ENCODE results near the gene RHNO1.
"Not testable (repeated sequence)": the region's sequence is repeated elsewhere in the genome, so short reads cannot be mapped to it uniquely, and the experiment has no call there.

The RHNO1 gene

DNA sequence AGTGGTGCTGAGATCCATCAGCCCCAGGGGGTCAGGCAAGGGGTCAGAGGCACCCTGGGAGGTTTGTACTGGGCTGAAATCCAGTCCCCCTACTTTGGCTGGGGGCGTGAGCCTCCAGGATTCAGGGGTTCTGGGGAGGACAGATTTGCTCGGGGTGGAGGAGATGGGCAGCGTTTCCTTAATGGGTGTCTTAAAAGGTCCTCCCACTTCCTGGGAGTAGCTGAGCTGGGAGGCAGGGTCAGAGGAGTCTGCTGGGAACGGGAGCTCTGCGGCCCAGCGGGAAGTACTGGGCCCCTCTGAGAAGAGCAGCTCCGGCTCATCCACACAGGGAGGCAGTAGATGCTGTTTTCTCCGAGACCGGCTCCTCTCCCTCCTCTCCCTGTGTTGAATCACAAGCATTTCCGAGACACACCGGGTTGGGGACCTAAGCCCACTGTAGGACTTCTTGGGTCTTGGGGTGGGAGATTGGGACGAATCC, 18.0 kb upstream of the RHNO1 start:
- DNase-seq (ENCODE audit: low read depth, low spot score), result no peak

DNA sequence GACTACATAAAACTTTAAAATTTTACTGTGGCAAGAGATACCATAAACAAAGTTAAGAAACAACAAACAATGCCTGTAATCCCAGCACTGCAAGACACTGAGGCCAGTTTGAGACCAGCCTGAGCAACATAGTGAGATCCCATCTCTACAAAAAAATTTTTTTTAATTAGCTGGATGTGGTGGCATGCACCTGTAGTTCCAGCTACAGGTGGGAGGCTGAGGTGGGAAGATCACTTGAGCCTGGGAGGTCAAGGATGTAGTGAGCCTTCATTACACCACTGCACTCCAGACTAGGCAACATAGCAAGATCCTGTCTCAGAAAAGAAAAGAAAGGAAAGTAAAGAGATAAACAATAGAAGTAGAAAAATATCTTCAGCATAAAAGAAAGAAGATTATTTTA, 16.9 kb upstream of the RHNO1 start:
- no peak for DNase-seq (ENCODE audit: low read depth, low spot score)

GRCh38 chr12:2862876-2863275, 14.1 kb upstream of the RHNO1 start:
- DNase-seq (ENCODE audit: low read depth, low spot score), result no peak

DNA sequence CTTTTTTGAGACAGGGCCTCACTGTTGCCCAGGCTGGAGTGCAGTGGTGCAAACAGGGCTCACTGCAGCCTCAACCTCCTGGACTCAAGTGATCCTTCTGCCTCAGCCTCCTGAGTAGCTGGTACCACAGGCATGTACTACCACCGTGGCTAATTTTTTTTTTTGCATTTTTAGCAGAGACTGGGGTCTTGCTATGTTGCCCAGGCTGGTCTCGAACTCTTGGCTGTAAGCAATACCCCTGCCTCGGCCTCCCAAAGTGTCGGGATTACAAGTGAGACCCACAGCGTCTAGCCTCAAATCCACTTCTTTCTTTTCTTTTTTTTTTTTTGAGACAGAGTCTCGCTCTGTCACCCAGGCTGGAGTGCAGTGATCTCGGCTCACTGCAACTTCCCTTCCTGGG, 13.6 kb upstream of the RHNO1 start:
- DNase-seq (ENCODE audit: low read depth, low spot score), result not testable (repeated sequence)

DNA sequence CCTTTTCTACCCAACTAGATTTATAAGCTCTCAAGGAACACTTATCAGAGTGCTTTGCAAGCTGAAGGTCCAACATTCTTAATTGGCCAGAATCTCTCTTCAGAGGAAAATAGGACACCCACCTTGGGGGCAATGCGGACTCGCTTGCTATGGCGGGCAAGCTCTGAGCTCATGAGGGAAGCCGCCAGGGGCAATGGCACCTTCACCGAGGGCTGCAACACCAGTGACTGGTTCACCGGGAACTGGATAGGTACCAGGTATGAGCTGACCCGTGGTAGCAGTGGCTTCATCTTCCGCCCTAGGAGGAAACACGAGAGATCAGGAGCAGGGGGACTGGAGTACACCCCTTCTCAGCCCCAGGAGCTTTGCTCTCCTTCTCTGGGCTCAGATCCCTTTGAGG, 12.8 kb upstream of the RHNO1 start:
- DNase-seq (ENCODE audit: low read depth, low spot score), result no peak

DNA sequence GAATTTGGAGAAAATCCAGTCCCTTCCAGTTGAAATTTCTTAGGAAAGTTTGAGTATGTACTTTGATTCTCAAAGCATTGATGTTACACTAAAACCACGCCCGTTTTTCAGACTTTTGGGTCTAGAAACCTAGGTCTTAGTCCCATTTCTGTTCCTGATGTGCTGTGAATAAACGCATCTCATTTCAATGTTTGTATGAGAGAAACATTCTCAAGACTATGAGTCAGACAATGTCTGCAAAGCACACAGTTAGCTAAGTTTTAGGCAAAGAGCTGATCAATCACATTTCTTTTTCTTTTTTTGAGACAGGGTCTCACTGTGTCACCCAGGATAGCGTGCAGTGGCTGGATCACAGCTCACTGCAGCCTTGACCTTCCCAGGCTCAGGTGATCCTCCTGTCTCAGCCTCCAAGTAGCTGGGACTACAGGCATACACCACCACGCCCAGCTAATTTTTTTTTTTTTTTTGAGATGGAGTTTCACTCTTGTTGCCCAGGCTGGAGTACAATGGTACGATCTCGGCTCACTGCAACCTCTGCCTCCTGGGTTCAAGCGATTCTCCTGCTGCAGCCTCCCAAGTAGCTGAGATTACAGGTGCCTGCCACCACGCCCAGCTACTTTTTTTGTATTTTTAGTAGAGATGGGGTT, 7.9 kb upstream of the RHNO1 start:
- not testable (repeated sequence) for DNase-seq (ENCODE audit: low read depth, low spot score)

- DNase-seq (ENCODE audit: low read depth, low spot score), result no peak
Observed at GRCh38 chr12:2876431-2877046, 484 bp upstream of the RHNO1 start.

- DNase-seq (ENCODE audit: low read depth, low spot score), result no peak
Observed at GRCh38 chr12:2877953-2878732, 1.1 kb downstream of the RHNO1 start.

GRCh38 chr12:2879853-2880252, 2.8 kb downstream of the RHNO1 start:
- DNase-seq (ENCODE audit: low read depth, low spot score), result no peak

DNA sequence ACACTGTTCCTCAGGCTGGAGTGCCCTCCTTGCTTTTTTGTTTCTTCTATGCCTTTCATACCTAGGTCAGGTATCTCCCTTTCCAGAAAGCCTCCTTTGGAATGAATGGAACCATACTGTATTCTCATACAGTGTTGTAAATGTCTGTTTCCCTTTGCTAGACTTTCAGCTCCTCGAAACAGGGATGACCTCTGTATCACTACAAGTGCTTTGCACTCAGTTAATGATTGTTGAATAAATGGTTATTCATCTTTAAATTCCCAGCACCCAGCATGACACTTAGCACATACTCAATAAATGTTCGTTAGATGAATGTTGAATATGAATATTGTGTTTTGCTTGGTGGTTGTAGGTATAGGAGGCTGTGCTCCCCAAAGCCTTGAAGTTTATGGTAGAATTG, 7.8 kb downstream of the RHNO1 start:
- no peak for DNase-seq (ENCODE audit: low read depth, low spot score)

GRCh38 chr12:2886768-2887450, 9.9 kb downstream of the RHNO1 start:
- no peak for DNase-seq (ENCODE audit: low read depth, low spot score)

- DNase-seq (ENCODE audit: low read depth, low spot score), result no peak
Observed at GRCh38 chr12:2890001-2890387, 13.0 kb downstream of the RHNO1 start.

DNA sequence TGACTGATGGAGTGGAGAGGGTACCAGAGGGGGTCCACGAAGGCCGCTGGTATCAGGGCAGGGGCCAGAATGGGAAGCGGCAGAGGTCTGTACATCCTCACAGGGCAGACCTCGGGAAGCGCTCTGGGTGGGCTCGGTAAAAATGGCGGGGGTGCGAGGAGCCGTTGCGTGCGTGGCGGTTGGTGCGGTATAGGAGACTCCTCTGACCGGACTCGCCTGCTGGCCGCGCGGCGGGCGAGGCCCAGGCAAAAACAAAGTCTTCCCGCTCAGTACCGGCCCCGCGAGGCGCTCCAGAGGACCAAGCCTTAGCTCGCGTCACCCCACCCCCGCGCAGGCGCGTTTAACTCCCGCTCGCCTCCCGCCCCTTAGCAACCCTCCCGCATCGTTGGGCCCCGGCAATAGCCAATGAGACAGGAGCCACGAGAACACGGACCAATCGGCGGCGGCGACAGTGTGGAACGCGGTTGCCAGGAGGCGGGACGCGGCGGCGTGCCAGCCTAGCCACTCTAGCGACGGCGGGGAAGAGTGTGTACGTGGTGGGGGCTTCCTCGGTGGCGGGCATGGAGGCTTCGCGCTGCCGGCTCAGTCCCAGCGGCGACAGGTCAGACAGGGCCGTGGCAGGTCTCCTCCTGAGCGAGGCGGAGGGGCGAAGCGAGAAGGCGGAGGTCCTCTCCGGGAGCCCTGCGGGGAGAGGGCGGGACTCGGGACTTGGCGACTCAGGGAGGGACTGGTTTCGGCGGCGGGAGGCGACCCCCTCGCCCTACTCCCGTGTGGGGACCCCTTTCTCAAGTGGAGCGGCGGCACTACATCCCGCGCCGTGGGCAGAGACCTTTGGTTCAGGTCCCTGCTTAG, 13.6 kb downstream of the RHNO1 start, which contains the start of gene TULP3:
Gene TULP3, plus strand, starts transcription at position 504 of the 852 bp plus-strand sequence. Its CDS starts 57 bp downstream, at position 561.
- peak; percentile 97 for DNase-seq (ENCODE audit: low read depth, low spot score)

- no peak for DNase-seq (ENCODE audit: low read depth, low spot score)
Observed at GRCh38 chr12:2891240-2892053, 14.4 kb downstream of the RHNO1 start.

DNA sequence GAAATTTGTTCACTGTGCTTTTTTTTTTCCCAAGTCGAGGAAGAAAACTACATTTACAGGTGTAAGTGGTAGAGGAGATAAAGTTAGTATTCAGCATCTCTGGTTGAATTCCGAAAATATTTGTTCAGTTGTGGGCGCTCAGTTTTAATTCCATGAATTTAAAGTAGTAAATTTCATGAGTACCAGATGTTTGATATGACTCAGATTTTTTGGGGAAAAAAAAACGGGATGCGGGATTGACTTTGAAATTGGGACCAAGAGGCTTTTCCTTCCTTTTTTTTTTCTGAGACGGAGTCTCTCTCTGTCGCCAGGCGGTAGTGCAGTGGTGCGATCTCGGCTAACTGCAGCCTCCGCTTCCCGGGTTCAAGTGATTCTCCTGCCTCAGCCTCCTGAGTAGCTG, 15.2 kb downstream of the RHNO1 start:
- no peak for DNase-seq (ENCODE audit: low read depth, low spot score)

DNA sequence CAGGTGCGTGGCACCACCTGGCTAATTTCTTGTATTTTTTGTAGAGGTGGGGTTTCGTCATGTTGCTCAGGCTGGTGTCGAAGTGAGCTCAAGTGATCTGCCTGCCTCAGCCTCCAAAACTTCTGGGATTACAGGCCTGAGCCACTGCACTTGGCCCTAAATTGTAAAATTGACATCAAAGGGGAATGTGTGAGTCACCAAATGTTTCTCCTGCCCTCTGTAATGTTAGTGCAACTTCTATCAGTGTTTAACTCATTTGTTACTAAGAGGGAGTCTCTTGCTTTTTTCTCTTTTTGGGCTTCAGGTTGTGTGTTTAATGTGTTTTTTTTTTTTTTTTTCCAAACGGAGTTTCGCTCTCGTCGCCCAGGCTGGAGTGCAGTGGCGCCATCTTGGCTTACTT, 16.0 kb downstream of the RHNO1 start:
- no peak for DNase-seq (ENCODE audit: low read depth, low spot score)

GRCh38 chr12:2895051-2895451, 18.0 kb downstream of the RHNO1 start:
- no peak for DNase-seq (ENCODE audit: low read depth, low spot score)

- DNase-seq (ENCODE audit: low read depth, low spot score), result no peak
Observed at GRCh38 chr12:2895511-2895910, 18.5 kb downstream of the RHNO1 start.

GRCh38 chr12:2897418-2897817, 20.4 kb downstream of the RHNO1 start:
- no peak for DNase-seq (ENCODE audit: low read depth, low spot score)

DNA sequence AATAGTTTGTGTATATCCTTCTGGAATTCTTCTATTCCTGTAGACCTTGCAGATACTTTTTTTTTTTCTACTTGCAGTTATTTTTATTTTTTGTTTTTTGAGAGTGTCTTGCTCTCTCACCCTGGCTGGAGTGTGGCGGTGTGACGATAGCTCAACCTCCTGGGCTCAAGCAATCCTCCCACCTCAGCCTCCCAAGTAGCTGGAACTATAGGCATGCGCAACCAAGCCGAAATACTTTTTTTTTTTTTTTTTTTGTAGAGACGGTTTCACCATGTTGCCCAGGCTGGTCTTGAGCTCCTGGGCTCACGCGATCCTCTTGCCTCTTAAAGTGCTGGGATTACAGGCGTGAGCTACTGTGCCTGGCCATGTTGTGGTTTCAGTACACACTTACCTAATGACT, 23.6 kb downstream of the RHNO1 start:
- DNase-seq (ENCODE audit: low read depth, low spot score), result no peak

Measured in smooth muscle cell of the brain vasculature (primary cell).